Measurements from ENCODE around the gene ITPR1.

DNA sequence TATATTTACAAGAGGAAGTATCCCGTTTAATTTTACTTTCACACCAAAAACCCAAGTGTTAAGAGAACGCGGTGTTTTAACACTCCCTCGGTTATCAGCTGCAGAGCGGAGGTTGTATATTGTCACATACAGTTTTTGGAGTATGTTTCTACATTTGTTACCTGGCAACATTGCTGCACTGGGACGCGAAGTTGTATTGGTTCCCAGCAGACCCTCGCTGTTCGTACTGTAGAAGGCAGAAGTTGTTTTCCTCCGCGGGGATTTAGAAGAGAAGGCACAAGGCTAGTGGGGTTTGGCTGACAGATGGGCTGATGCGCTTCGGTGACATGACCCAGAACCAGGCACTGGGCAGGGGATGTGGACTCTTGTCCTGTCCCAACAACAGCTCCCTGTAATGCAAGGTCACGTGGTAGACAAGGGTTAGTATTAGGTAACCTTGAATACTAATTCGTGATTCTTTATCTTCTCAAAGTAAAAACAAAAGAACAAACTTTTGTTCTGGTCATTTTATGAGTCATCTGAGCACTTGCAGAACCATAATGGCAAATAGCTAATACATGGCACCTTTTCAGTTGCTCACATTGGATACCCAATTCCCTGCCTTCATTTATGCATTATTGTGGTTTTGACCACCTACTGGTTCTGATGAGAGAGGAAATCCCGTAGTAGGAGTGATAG is 255.7 kb downstream of the ITPR1 start:
- TF ChIP-seq, protein P1, sequence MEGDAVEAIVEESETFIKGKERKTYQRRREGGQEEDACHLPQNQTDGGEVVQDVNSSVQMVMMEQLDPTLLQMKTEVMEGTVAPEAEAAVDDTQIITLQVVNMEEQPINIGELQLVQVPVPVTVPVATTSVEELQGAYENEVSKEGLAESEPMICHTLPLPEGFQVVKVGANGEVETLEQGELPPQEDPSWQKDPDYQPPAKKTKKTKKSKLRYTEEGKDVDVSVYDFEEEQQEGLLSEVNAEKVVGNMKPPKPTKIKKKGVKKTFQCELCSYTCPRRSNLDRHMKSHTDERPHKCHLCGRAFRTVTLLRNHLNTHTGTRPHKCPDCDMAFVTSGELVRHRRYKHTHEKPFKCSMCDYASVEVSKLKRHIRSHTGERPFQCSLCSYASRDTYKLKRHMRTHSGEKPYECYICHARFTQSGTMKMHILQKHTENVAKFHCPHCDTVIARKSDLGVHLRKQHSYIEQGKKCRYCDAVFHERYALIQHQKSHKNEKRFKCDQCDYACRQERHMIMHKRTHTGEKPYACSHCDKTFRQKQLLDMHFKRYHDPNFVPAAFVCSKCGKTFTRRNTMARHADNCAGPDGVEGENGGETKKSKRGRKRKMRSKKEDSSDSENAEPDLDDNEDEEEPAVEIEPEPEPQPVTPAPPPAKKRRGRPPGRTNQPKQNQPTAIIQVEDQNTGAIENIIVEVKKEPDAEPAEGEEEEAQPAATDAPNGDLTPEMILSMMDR (conservative IDR thresholded peaks at IDR 0.05), result no peak
- no peak for TF ChIP-seq EZH2 (IDR thresholded peaks at IDR 0.05; ENCODE audit: low read depth)

Data from PC-9 (cell line).